B cell (primary cell): ENCODE measurements around the gene EHBP1. TPM values are rescaled to one million over a fixed set of nuclear protein-coding genes. Genes with fewer than 3 reads are reported as not detected.

ENCODE experiments used
- ATAC-seq: fragments of 200-7000 bp; cut with Tn5 transposase; one replicate; pipeline ENCODE4 v1.10.0; 2021; ENCODE audit warnings: low read depth, mild to moderate bottlenecking, moderate number of reproducible peaks, moderate library complexity
- CTCF ChIA-PET: fragments of 350-600 bp; sonication (Branson Sonifier 250); formaldehyde crosslinking; loops from one replicate; lab custom pipeline; 2021; ENCODE audit warnings: antibody characterized with exemption, inconsistent platforms; lab: Charles Lee
- POLR2A ChIA-PET: fragments of 350-600 bp; sonication (Branson Sonifier 250); formaldehyde crosslinking; loops from one replicate; lab custom pipeline; 2021; ENCODE audit warnings: antibody characterized with exemption; lab: Charles Lee
- DNase-seq: peaks from one replicate; pipeline ENCODE4 v3.0.0; 2013
- H2AFZ ChIP-seq: 2 replicates; pipeline ENCODE4 v1.6.1; 2012; ENCODE audit warnings: mild to moderate bottlenecking, low read depth, low read length; ENCODE audit not compliant: insufficient read depth, poor library complexity, severe bottlenecking
- H3K27ac ChIP-seq, 2 donors: 1 replicate in 1 of 2; 2 replicates in 1 of 2; pipeline ENCODE4 v1.5.1; 2012 to 2013; ENCODE audit warnings: low read length in 2 of 2, mild to moderate bottlenecking in 2 of 2, moderate library complexity in 1 of 2
- H3K27me3 ChIP-seq, 4 experiments: fragments of 200-600 bp in 1 of 4; sonication (generic) in 1 of 4; replicated peaks in 1 of 4; 1 replicate in 2 of 4; 2 replicates in 2 of 4; pipeline versions ENCODE4 v1.6.1 to v1.7.0; 2013 to 2016; ENCODE audit warnings: low read length in 3 of 4, mild to moderate bottlenecking in 2 of 4, mixed read lengths in 1 of 4, moderate library complexity in 1 of 4; ENCODE audit not compliant: insufficient read depth in 4 of 4, control insufficient read depth in 3 of 4; ENCODE audit errors: control extremely low read depth in 1 of 4
- H3K36me3 ChIP-seq, 2 experiments: replicated peaks in 1 of 2; 1 replicate in 1 of 2; 2 replicates in 1 of 2; pipeline versions ENCODE4 v1.6.1 to v1.7.1; 2013; ENCODE audit warnings: low read length in 1 of 2; ENCODE audit not compliant: insufficient read depth in 2 of 2, control insufficient read depth in 1 of 2; ENCODE audit errors: control extremely low read depth in 1 of 2, extremely low read depth in 1 of 2
- H3K4me1 ChIP-seq, 2 donors: fragments of 200-600 bp in 1 of 2; sonication (generic) in 1 of 2; 1 replicate in 1 of 2; 2 replicates in 1 of 2; pipeline versions ENCODE4 v1.5.1 to v1.6.1; 2013 to 2017; ENCODE audit warnings: low read length in 2 of 2; ENCODE audit not compliant: control insufficient read depth in 2 of 2, insufficient read depth in 2 of 2
- H3K4me2 ChIP-seq: replicated peaks from 2 replicates; pipeline ENCODE3; 2012; ENCODE audit warnings: mild to moderate bottlenecking, low read depth, low read length; ENCODE audit not compliant: poor library complexity, severe bottlenecking
- H3K4me3 ChIP-seq, 5 experiments: fragments of 200-600 bp in 1 of 5; sonication (generic) in 1 of 5; 1 replicate in 3 of 5; 2 replicates in 2 of 5; pipeline versions ENCODE4 v1.5.1 to v1.7.0; 2011 to 2016; ENCODE audit warnings: low read length in 4 of 5, mild to moderate bottlenecking in 4 of 5, low read depth in 2 of 5, control low read depth in 1 of 5, moderate library complexity in 1 of 5; ENCODE audit not compliant: insufficient read depth in 1 of 5; ENCODE audit errors: control extremely low read depth in 1 of 5, extremely low read depth in 1 of 5
- H3K79me2 ChIP-seq: fragments of 200-600 bp; sonication (generic); one replicate; pipeline ENCODE4 v1.6.0; 2016; ENCODE audit warnings: low read length; ENCODE audit not compliant: control insufficient read depth, insufficient read depth
- H3K9ac ChIP-seq: fragments of 200-600 bp; sonication (generic); 2 replicates; pipeline ENCODE4 v1.6.1; 2017; ENCODE audit warnings: mild to moderate bottlenecking, low read length, moderate library complexity
- H3K9me3 ChIP-seq, 3 donors: one replicate each; pipeline versions ENCODE4 v1.6.1 to v1.7.1; 2013; ENCODE audit warnings: low read length in 2 of 3; ENCODE audit not compliant: control insufficient read depth in 2 of 3, insufficient read depth in 1 of 3; ENCODE audit errors: control extremely low read depth in 1 of 3
- H4K20me1 ChIP-seq: 2 replicates; pipeline ENCODE4 v1.6.0; 2012; ENCODE audit warnings: mild to moderate bottlenecking, low read length; ENCODE audit not compliant: insufficient read depth, control insufficient read depth, poor library complexity, severe bottlenecking
- H3K27ac Mint-ChIP-seq: one replicate; pipeline ENCODE4 v1.8.0; 2021; ENCODE audit warnings: mixed read lengths
- H3K27me3 Mint-ChIP-seq: one replicate; pipeline ENCODE4 v1.8.0; 2021; ENCODE audit warnings: mixed read lengths
- H3K4me1 Mint-ChIP-seq: one replicate; pipeline ENCODE4 v1.8.0; 2021; ENCODE audit warnings: mixed read lengths
- H3K4me3 Mint-ChIP-seq: one replicate; pipeline ENCODE4 v1.8.0; 2021; ENCODE audit warnings: mixed read lengths
- H3K9me3 Mint-ChIP-seq: one replicate; pipeline ENCODE4 v1.8.0; 2022; ENCODE audit warnings: mixed read lengths; ENCODE audit not compliant: insufficient read depth
- CTCF ChIP-seq: fragments of 200-600 bp; IDR thresholded peaks from one replicate; pipeline ENCODE4 v1.8.0; 2022; ENCODE audit warnings: antibody characterized with exemption, mild to moderate bottlenecking
- EZH2 ChIP-seq: IDR thresholded peaks from 2 replicates; pipeline ENCODE4 v1.6.1; 2012; ENCODE audit warnings: borderline replicate concordance, low read depth, mild to moderate bottlenecking, moderate library complexity, low read length; ENCODE audit not compliant: insufficient read depth, poor library complexity, severe bottlenecking
- WGBS: methylation state at CpG from one replicate; pipeline ENCODE4 v1.1.5; 2013; ENCODE audit warnings: missing lambda C conversion rate; ENCODE audit not compliant: insufficient coverage; 5-methylcytosine and 5-hydroxymethylcytosine counted together
- intact Hi-C: fragments of 100-400 bp; cut with micrococcal nuclease; formaldehyde crosslinking; loops from one replicate; pipeline ENCODE4 v1.10.0; 2022
- polyA plus RNA-seq: library from polyadenylated mRNA; depleted of rRNA; stranded (reverse); fragments of >200 nt; gene quantifications from 2 replicates; pipeline ENCODE4 v1.2.3, GENCODE V29; 2012
- total RNA-seq, 2 donors: library from RNA; stranded (reverse); fragments of 120-200 nt in 1 of 2; gene quantifications; 1 replicate in 1 of 2; 2 replicates in 1 of 2; pipeline versions ENCODE4 v1.2.3 to v1.2.4, GENCODE V29; 2013 to 2022

Gene EHBP1
- total and polyA plus RNA-seq, 2 donors (not counting 1 experiment from before 2014, with no cell fraction given): 8.8 to 34.7 TPM

- Histone ChIP-seq H3K9ac (no peak overlapping the region), H3K27ac (no peak overlapping the region), H4K20me1 (no peaks in the 10 kb centered on the region), H3K4me2 (no peak overlapping the region), H3K4me3 (no peak overlapping the region), H3K79me2 (no peaks in the 10 kb centered on the region), H3K4me1 (no peaks in the 10 kb centered on the region), H3K9me3 (peaks cover 0 to 13% (median 11%) of the 10 kb centered on the region in 3 donors), H3K27me3 (no peaks in the 10 kb centered on the region), H3K36me3 (no peaks in the 10 kb centered on the region), H2AFZ (no peak overlapping the region)
- Mint-ChIP-seq H3K27me3 (no peaks in the 10 kb centered on the region), H3K9me3 (peaks cover 10% of the 10 kb centered on the region), H3K4me1 (no peaks in the 10 kb centered on the region), H3K27ac (no peak overlapping the region), H3K4me3 (no peak overlapping the region)
- no peak for TF ChIP-seq EZH2
- TF ChIP-seq CTCF: no peak
- POLR2A ChIA-PET: no interaction called here
- intact Hi-C loops: no loop called here
- DNase-seq (no peak), ATAC-seq (no peak)
- CTCF ChIA-PET: no interaction called here
Observed at GRCh38 chr2:62923242-62923641, 217.7 kb downstream of the EHBP1 start.

- POLR2A ChIA-PET: no interaction called here
- no peak overlapping the region for H3K27ac ChIP-seq
Observed at GRCh38 chr2:62923881-62924280, 218.4 kb downstream of the EHBP1 start.

More at GRCh38 chr2:62923881-62924280, 218.4 kb downstream of the EHBP1 start:
- intact Hi-C loops: no loop called here
- Mint-ChIP-seq H3K4me1 (no peaks in the 10 kb centered on the region), H3K27ac (no peak overlapping the region), H3K9me3 (peaks cover 10% of the 10 kb centered on the region), H3K4me3 (no peak overlapping the region), H3K27me3 (no peaks in the 10 kb centered on the region)
- Histone ChIP-seq H3K4me3 (no peak overlapping the region), H3K27me3 (no peaks in the 10 kb centered on the region), H2AFZ (no peak overlapping the region), H3K9ac (no peak overlapping the region), H4K20me1 (no peaks in the 10 kb centered on the region), H3K79me2 (no peaks in the 10 kb centered on the region), H3K4me2 (no peak overlapping the region), H3K4me1 (no peaks in the 10 kb centered on the region), H3K9me3 (peaks cover 0 to 13% (median 11%) of the 10 kb centered on the region in 3 donors), H3K36me3 (no peaks in the 10 kb centered on the region)
- TF ChIP-seq CTCF: no peak
- CTCF ChIA-PET: no interaction called here
- WGBS: 100% methylated on average over 2 of the region's 2 CpGs
- ATAC-seq (no peak), DNase-seq (no peak)
